H9 (cell line): Measurements from ENCODE around the gene RASL10B. TPM values are rescaled to one million over a fixed set of nuclear protein-coding genes. Genes with fewer than 3 reads are reported as not detected.

Experiments
- DNase-seq: peaks from one replicate; pipeline ENCODE4 v3.0.0-alpha.2; 2017
- H2AFZ ChIP-seq: one replicate; pipeline ENCODE4 v1.6.1; 2013; ENCODE audit warnings: mild to moderate bottlenecking, low read length, control low read depth, moderate library complexity
- H2AK5ac ChIP-seq: 2 replicates; pipeline ENCODE4 v1.6.1; 2013; ENCODE audit warnings: low read length, control low read depth, mixed read lengths; ENCODE audit not compliant: insufficient read length
- H2BK120ac ChIP-seq: one replicate; pipeline ENCODE4 v1.6.1; 2013; ENCODE audit warnings: low read depth, mild to moderate bottlenecking, low read length, control low read depth, inconsistent platforms; ENCODE audit not compliant: poor library complexity, severe bottlenecking
- H2BK12ac ChIP-seq: 2 replicates; pipeline ENCODE4 v1.6.1; 2013; ENCODE audit warnings: low read length, control low read depth, mixed read lengths, low read depth; ENCODE audit not compliant: insufficient read length
- H2BK15ac ChIP-seq: 2 replicates; pipeline ENCODE4 v1.6.1; 2013; ENCODE audit warnings: low read depth, low read length, control low read depth
- H2BK20ac ChIP-seq: one replicate; pipeline ENCODE4 v1.6.1; 2013; ENCODE audit warnings: low read depth, mild to moderate bottlenecking, low read length, control low read depth, inconsistent platforms; ENCODE audit not compliant: poor library complexity, severe bottlenecking
- H2BK5ac ChIP-seq: 2 replicates; pipeline ENCODE4 v1.6.1; 2013; ENCODE audit warnings: low read length, control low read depth, mixed read lengths; ENCODE audit not compliant: insufficient read length
- H3K14ac ChIP-seq: 2 replicates; pipeline ENCODE4 v1.6.1; 2013; ENCODE audit warnings: low read length, control low read depth; ENCODE audit not compliant: insufficient read depth
- H3K18ac ChIP-seq: 2 replicates; pipeline ENCODE4 v1.6.1; 2013; ENCODE audit warnings: low read depth, mild to moderate bottlenecking, mixed read lengths, low read length, control low read depth; ENCODE audit not compliant: insufficient read length
- H3K23ac ChIP-seq: 2 replicates; pipeline ENCODE4 v1.6.1; 2013; ENCODE audit warnings: low read length, control low read depth, mixed read lengths, low read depth; ENCODE audit not compliant: insufficient read length
- H3K23me2 ChIP-seq: 2 replicates; pipeline ENCODE4 v1.6.1; 2013; ENCODE audit warnings: low read depth, mild to moderate bottlenecking, mixed read lengths, low read length, control low read depth; ENCODE audit not compliant: insufficient read length, poor library complexity, severe bottlenecking
- H3K27ac ChIP-seq: 2 replicates; pipeline ENCODE4 v1.5.1; 2013; ENCODE audit warnings: low read length, control low read depth, mixed read lengths, low read depth; ENCODE audit not compliant: insufficient read length
- H3K27me3 ChIP-seq: 2 replicates; pipeline ENCODE4 v1.6.1; 2013; ENCODE audit warnings: low read length, control low read depth, inconsistent platforms; ENCODE audit not compliant: insufficient read depth
- H3K4ac ChIP-seq: 2 replicates; pipeline ENCODE4 v1.6.1; 2013; ENCODE audit warnings: low read depth, mild to moderate bottlenecking, control low read depth, inconsistent platforms, low read length, moderate library complexity
- H3K4me1 ChIP-seq: 2 replicates; pipeline ENCODE4 v1.6.1; 2013; ENCODE audit warnings: low read length, control low read depth, inconsistent platforms; ENCODE audit not compliant: insufficient read depth
- H3K4me2 ChIP-seq: 2 replicates; pipeline ENCODE4 v1.6.1; 2013; ENCODE audit warnings: low read length, control low read depth, mixed read lengths; ENCODE audit not compliant: insufficient read length, insufficient read depth
- H3K56ac ChIP-seq: 2 replicates; pipeline ENCODE4 v1.6.1; 2013; ENCODE audit warnings: low read depth, mild to moderate bottlenecking, mixed read lengths, low read length, control low read depth; ENCODE audit not compliant: insufficient read length
- H3K79me1 ChIP-seq: 2 replicates; pipeline ENCODE4 v1.6.1; 2013; ENCODE audit warnings: low read depth, mild to moderate bottlenecking, moderate library complexity, low read length, control low read depth, inconsistent platforms; ENCODE audit not compliant: insufficient read depth, poor library complexity, severe bottlenecking
- H3K79me2 ChIP-seq: 2 replicates; pipeline ENCODE4 v1.6.1; 2013; ENCODE audit warnings: low read length, control low read depth, inconsistent platforms; ENCODE audit not compliant: insufficient read depth
- H3K9ac ChIP-seq: 2 replicates; pipeline ENCODE4 v1.6.1; 2013; ENCODE audit warnings: low read length, control low read depth, mixed read lengths; ENCODE audit not compliant: insufficient read length; ENCODE audit errors: extremely low read depth
- H3K9me3 ChIP-seq: one replicate; pipeline ENCODE4 v1.6.1; 2013; ENCODE audit warnings: low read depth, low read length, inconsistent platforms; ENCODE audit not compliant: control insufficient read depth
- H3T11ph ChIP-seq: one replicate; pipeline ENCODE4 v1.6.1; 2013; ENCODE audit warnings: mild to moderate bottlenecking, low read length, control low read depth, inconsistent platforms
- H4K20me1 ChIP-seq: one replicate; pipeline ENCODE4 v1.6.1; 2013; ENCODE audit not compliant: control insufficient read depth, insufficient read length, insufficient read depth
- H4K5ac ChIP-seq: 2 replicates; pipeline ENCODE4 v1.6.1; 2013; ENCODE audit warnings: low read depth, mild to moderate bottlenecking, mixed read lengths, low read length, control low read depth; ENCODE audit not compliant: insufficient read length
- H4K8ac ChIP-seq: replicated peaks from 2 replicates; pipeline ENCODE4 v1.6.1; 2013; ENCODE audit warnings: low read length, control low read depth, mixed read lengths, low read depth; ENCODE audit not compliant: insufficient read length
- H4K91ac ChIP-seq: 2 replicates; pipeline ENCODE4 v1.6.1; 2013; ENCODE audit warnings: low read depth, mild to moderate bottlenecking, moderate library complexity, mixed read lengths, low read length, control low read depth; ENCODE audit not compliant: insufficient read length
- H3K27ac Mint-ChIP-seq, 3 experiments: 2 replicates in 2 of 3; 3 replicates in 1 of 3; pipeline ENCODE4 v1.8.0; 2020 to 2021; ENCODE audit warnings: mixed read lengths in 3 of 3, mild to moderate bottlenecking in 1 of 3, moderate library complexity in 1 of 3
- H3K27me3 Mint-ChIP-seq: 2 replicates; pipeline ENCODE4 v1.8.0; 2021; ENCODE audit warnings: low read depth, mild to moderate bottlenecking, moderate library complexity, mixed read lengths
- H3K36me3 Mint-ChIP-seq, 3 experiments: 2 replicates in 2 of 3; 3 replicates in 1 of 3; pipeline ENCODE4 v1.8.0; 2020 to 2021; ENCODE audit warnings: low read depth in 3 of 3, mixed read lengths in 3 of 3; ENCODE audit not compliant: insufficient read depth in 1 of 3
- H3K4me1 Mint-ChIP-seq, 2 experiments: 2 replicates each; pipeline ENCODE4 v1.8.0; 2020; ENCODE audit warnings: mixed read lengths in 2 of 2
- H3K4me3 Mint-ChIP-seq, 2 experiments: 2 replicates in 1 of 2; 3 replicates in 1 of 2; pipeline ENCODE4 v1.8.0; 2020 to 2021; ENCODE audit warnings: mild to moderate bottlenecking in 2 of 2, mixed read lengths in 2 of 2, moderate library complexity in 1 of 2
- H3K9me3 Mint-ChIP-seq, 2 experiments: 2 replicates in 1 of 2; 3 replicates in 1 of 2; pipeline ENCODE4 v1.8.0; 2020; ENCODE audit warnings: mild to moderate bottlenecking in 2 of 2, mixed read lengths in 2 of 2, moderate library complexity in 1 of 2
- CTCF ChIP-seq: fragments of 200-600 bp; sonication (generic); conservative IDR thresholded peaks from 3 replicates; pipeline ENCODE4 v1.8.0; 2021; ENCODE audit warnings: antibody characterized with exemption, mild to moderate bottlenecking
- WGBS: extraction: QIAGEN DNeasy Blood & Tissue Kit; methylation state at CpG from one replicate; pipeline ENCODE4 v1.1.7; 2013; ENCODE audit warnings: missing lambda C conversion rate, low lambda C conversion rate, mixed read lengths; ENCODE audit not compliant: insufficient read length; ENCODE audit errors: extremely low coverage; 5-methylcytosine and 5-hydroxymethylcytosine counted together
- total RNA-seq: library from RNA; stranded (reverse); gene quantifications from 2 replicates; pipeline ENCODE4 v1.2.1, GENCODE V29; 2021

The RASL10B gene
- total RNA-seq, 1 experiment from 2014 or later, result 15.9 TPM

GRCh38 chr17:35731917-35732805 is 722 bp downstream of the RASL10B start:
- H2BK120ac ChIP-seq, result no peak overlapping the region
- WGBS, result no CpG with 5 or more reads among the region's 47 CpGs
- Mint-ChIP-seq H3K36me3 (no peaks in the 10 kb centered on the region; a peak in 1 of 7 replicates), H3K4me3 (peak overlapping the region; percentile 81 to 92), H3K9me3 (no peaks in the 10 kb centered on the region), H3K27ac (no peak overlapping the region), H3K4me1 (peaks cover 29 to 40% of the 10 kb centered on the region in 2 experiments), H3K27me3 (peaks cover 28% of the 10 kb centered on the region)
- no peaks in the 10 kb centered on the region for H3K9me3 ChIP-seq
- H3T11ph ChIP-seq, result no peak overlapping the region
- H2AK5ac ChIP-seq, result no peak overlapping the region
- no peak overlapping the region for H3K56ac ChIP-seq
- DNase-seq, result peak; percentile 56
- H3K4ac ChIP-seq, result no peak overlapping the region
- no peak overlapping the region for H2AFZ ChIP-seq
- no peak overlapping the region for H4K5ac ChIP-seq
- H3K79me2 ChIP-seq, result no peaks in the 10 kb centered on the region
- peaks cover 3% of the 10 kb centered on the region; the same call in 1 of the 2 replicates for H3K4me1 ChIP-seq
- H3K27me3 ChIP-seq, result no peaks in the 10 kb centered on the region
- H4K8ac ChIP-seq, result no peak overlapping the region
- no peak overlapping the region for H3K14ac ChIP-seq
- H4K20me1 ChIP-seq, result no peaks in the 10 kb centered on the region
- H3K9ac ChIP-seq, result peak overlapping the region; percentile 26
- H3K23me2 ChIP-seq, result peaks cover 6% of the 10 kb centered on the region
- H3K18ac ChIP-seq, result no peak overlapping the region
- H3K27ac ChIP-seq, result no peak overlapping the region
- no peak overlapping the region for H2BK12ac ChIP-seq
- no peak overlapping the region for H2BK5ac ChIP-seq
- H3K23ac ChIP-seq, result no peak overlapping the region
- H4K91ac ChIP-seq, result no peak overlapping the region
- TF ChIP-seq CTCF, result no peak
- H3K4me2 ChIP-seq, result peak overlapping the region; percentile 70
- H2BK20ac ChIP-seq, result no peak overlapping the region
- H3K79me1 ChIP-seq, result no peaks in the 10 kb centered on the region
- H2BK15ac ChIP-seq, result no peak overlapping the region
